WTC11 (cell line): ENCODE results near the gene MRFAP1L1. TPM values are rescaled to one million over a fixed set of nuclear protein-coding genes. Genes with fewer than 3 reads are reported as not detected.

Experiments used
- ARID4B ChIP-seq: sonication (generic); formaldehyde crosslinking; IDR thresholded peaks from 2 replicates; pipeline ENCODE4 v1.8.0; 2023; ENCODE audit warnings: missing genetic modification reagents, mild to moderate bottlenecking, borderline replicate concordance
- ATF6 ChIP-seq: sonication (generic); formaldehyde crosslinking; IDR thresholded peaks from 2 replicates; pipeline ENCODE4 v1.8.1; 2023; ENCODE audit warnings: mild to moderate bottlenecking, missing genetic modification reagents
- CREM ChIP-seq: sonication (generic); formaldehyde crosslinking; IDR thresholded peaks from 2 replicates; pipeline ENCODE4 v1.8.1; 2022; ENCODE audit warnings: mild to moderate bottlenecking, missing genetic modification reagents, moderate library complexity
- CTCF ChIP-seq: fragments of 200-600 bp; IDR thresholded peaks from 2 replicates; pipeline ENCODE4 v1.8.0; 2022; ENCODE audit warnings: antibody characterized with exemption
- E2F4 ChIP-seq: sonication (generic); formaldehyde crosslinking; IDR thresholded peaks from 2 replicates; pipeline ENCODE4 v1.8.1; 2022; ENCODE audit warnings: low read depth, mild to moderate bottlenecking, moderate library complexity, missing genetic modification reagents, borderline replicate concordance
- GTF2I ChIP-seq: fragments of 250-450 bp; sonication (Bioruptor Pico); conservative IDR thresholded peaks from 2 replicates; pipeline ENCODE4 v1.4.0; 2021; ENCODE audit warnings: mild to moderate bottlenecking
- IRF1 ChIP-seq: sonication (generic); formaldehyde crosslinking; IDR thresholded peaks from 2 replicates; pipeline ENCODE4 v1.8.0; 2023; ENCODE audit warnings: missing genetic modification reagents
- MAX ChIP-seq: sonication (generic); formaldehyde crosslinking; IDR thresholded peaks from 2 replicates; pipeline ENCODE4 v1.8.0; 2022; ENCODE audit warnings: mild to moderate bottlenecking, missing genetic modification reagents
- NFATC4 ChIP-seq: fragments of 250-450 bp; sonication (Bioruptor Pico); IDR thresholded peaks from 2 replicates; pipeline ENCODE4 v1.9.0; 2021; ENCODE audit warnings: mild to moderate bottlenecking
- OVOL2 ChIP-seq: fragments of 250-450 bp; sonication (Bioruptor Pico); IDR thresholded peaks from 2 replicates; pipeline ENCODE4 v1.9.0; 2021; ENCODE audit warnings: mild to moderate bottlenecking, borderline replicate concordance
- PREB ChIP-seq: sonication (generic); formaldehyde crosslinking; IDR thresholded peaks from 2 replicates; pipeline ENCODE4 v1.8.1; 2022; ENCODE audit warnings: mild to moderate bottlenecking, missing genetic modification reagents, moderate library complexity, borderline replicate concordance
- TEAD4 ChIP-seq: sonication (generic); formaldehyde crosslinking; IDR thresholded peaks from 2 replicates; pipeline ENCODE4 v1.8.0; 2022; ENCODE audit warnings: mild to moderate bottlenecking, missing genetic modification reagents
- ZBTB43 ChIP-seq: sonication (generic); formaldehyde crosslinking; IDR thresholded peaks from 2 replicates; pipeline ENCODE4 v1.8.1; 2023; ENCODE audit warnings: mild to moderate bottlenecking, missing genetic modification reagents
- ZNF317 ChIP-seq: sonication (generic); formaldehyde crosslinking; IDR thresholded peaks from 2 replicates; pipeline ENCODE4 v1.8.1; 2023; ENCODE audit warnings: low read depth, mild to moderate bottlenecking, moderate library complexity, missing genetic modification reagents, borderline replicate concordance
- ZNF532 ChIP-seq: fragments of 250-450 bp; sonication (Bioruptor Pico); IDR thresholded peaks from 2 replicates; pipeline ENCODE4 v1.9.0; 2021; ENCODE audit warnings: mild to moderate bottlenecking, borderline replicate concordance
- total RNA-seq: library from RNA; stranded (reverse); gene quantifications from 3 replicates; pipeline ENCODE4 v1.2.3, GENCODE V29; 2021

The MRFAP1L1 gene
- total RNA-seq, 1 experiment from 2014 or later, result 54.4 TPM

- no peak for TF ChIP-seq ARID4B (CRISPR knock-in tag)
- TF ChIP-seq IRF1 (CRISPR knock-in tag), result no peak
- 0 out of 2 replicates have a peak, but pooled peaks have one; percentile 13 for TF ChIP-seq TEAD4 (CRISPR knock-in tag)
- TF ChIP-seq CTCF, result no peak
- TF ChIP-seq ZNF532, result no peak
- TF ChIP-seq GTF2I (CRISPR knock-in tag), result no peak
- TF ChIP-seq NFATC4 (CRISPR knock-in tag), result no peak
- no peak for TF ChIP-seq ATF6 (CRISPR knock-in tag)
- no peak for TF ChIP-seq OVOL2 (CRISPR knock-in tag)
- TF ChIP-seq ZNF317 (CRISPR knock-in tag), result 0 out of 2 replicates have a peak, but pooled peaks have one; percentile 14
- TF ChIP-seq PREB (CRISPR knock-in tag), result no peak
- no peak for TF ChIP-seq E2F4 (CRISPR knock-in tag)
- TF ChIP-seq MAX (CRISPR knock-in tag), result peak; percentile 72
- no peak for TF ChIP-seq ZBTB43
- no peak for TF ChIP-seq CREM (CRISPR knock-in tag)
Measured at GRCh38 chr4:6658597-6659075, 51.0 kb downstream of the MRFAP1L1 start (continued).
